OCI-LY3 (cell line): ENCODE results near the gene CAP2.

ENCODE experiments used
- CTCF ChIP-seq: fragments of 200-600, 300-600 bp; sonication (generic); IDR thresholded peaks from 2 replicates; pipeline ENCODE4 v1.5.1; 2014; ENCODE audit warnings: antibody characterized with exemption, low read length, low read depth
- EZH2phosphoT487 ChIP-seq: fragments of 200-600 bp; shearing (Covaris generic); IDR thresholded peaks from 2 replicates; pipeline ENCODE4 v1.6.1; 2018; ENCODE audit warnings: antibody characterized with exemption, mixed run types, low read depth

GRCh38 chr6:17442196-17442595 lies 48.8 kb downstream of the CAP2 start:
- no peak for TF ChIP-seq CTCF
- no peak for TF ChIP-seq EZH2phosphoT487
